HG03432 (cell line): ENCODE measurements around the gene SHISA6.

Experiments
- ATAC-seq: cut with Tn5 transposase; IDR thresholded peaks from one replicate; pipeline ENCODE4 v1.9.1; 2021; ENCODE audit warnings: mild to moderate bottlenecking, moderate library complexity; ENCODE audit not compliant: unreplicated experiment

Gene SHISA6

DNA sequence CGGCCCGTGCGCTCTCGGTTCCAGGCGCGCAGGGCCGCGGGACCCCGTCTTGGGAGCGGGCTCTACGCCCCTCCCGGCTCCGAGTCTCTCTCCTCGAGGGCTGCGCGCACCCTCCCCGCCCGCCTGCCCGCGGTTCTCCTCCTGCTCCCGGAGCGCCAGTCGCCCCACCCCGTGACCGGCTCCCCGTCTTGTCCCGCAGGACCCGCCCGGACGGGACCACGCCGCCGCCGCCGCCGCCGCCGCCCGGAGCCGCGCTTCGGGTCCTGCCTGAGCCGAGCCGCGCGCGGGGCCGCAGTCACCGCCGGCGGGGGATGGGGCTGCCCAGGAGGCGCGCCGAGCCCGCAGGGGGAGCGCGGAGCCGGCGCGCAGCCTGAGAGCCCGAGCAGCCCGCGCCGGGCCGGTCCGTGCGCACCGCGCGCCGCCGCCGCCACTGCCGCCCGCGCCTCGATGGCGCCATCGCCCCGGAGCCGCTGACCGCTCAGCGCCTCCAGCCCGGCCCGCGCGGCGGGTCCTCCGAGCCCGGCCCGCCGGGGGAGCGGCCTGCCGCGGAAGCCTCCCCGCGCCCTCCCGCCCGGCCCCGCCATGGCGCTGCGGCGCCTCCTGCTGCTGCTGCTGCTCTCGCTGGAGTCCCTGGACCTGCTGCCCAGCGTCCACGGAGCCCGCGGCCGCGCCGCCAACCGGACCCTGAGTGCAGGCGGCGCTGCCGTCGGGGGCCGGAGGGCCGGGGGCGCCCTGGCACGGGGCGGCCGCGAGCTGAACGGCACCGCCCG lies at the start of gene SHISA6:
TSS of gene SHISA6 (plus strand) at position 373 of the 770 bp plus-strand sequence.
- ATAC-seq, result no peak

DNA sequence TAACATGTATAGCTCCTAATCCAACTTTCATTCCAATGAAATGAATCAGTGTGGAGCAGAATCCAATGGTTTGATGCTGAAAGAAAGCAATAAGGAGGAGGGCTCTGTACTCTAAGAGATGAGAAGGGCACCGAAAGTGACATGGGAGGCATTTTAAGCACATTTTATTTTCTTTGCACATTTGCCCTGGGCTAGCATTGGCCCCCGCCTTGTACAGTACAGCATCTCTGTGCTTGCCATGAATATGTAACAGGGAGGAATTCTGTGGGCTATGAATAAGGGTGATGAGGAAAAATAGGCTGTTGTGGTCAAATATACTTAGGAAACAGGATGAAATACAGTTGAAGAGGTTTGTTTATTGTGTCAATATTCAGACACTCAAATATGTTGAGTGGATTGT lies 45.2 kb upstream of the SHISA6 start:
- no peak for ATAC-seq

DNA sequence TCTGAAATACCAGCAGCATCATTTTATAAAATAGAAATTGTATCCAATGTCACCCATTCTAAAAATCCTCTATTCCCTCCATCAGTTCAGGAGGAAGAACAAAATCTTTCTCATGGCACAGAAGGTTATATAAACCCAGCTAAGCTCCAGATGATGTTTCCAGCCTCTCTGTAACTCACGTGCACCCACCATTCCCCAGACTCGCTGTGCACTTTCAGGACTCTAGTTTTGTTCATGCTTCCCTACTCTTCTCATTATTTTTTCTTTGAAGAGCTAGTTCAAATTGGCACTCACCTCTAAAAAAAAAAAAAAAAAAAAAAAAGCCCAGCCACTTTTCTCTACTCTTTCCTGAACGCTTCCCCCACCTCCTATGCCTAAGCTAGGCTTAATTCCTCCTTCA lies 36.0 kb upstream of the SHISA6 start:
- ATAC-seq, result no peak

DNA sequence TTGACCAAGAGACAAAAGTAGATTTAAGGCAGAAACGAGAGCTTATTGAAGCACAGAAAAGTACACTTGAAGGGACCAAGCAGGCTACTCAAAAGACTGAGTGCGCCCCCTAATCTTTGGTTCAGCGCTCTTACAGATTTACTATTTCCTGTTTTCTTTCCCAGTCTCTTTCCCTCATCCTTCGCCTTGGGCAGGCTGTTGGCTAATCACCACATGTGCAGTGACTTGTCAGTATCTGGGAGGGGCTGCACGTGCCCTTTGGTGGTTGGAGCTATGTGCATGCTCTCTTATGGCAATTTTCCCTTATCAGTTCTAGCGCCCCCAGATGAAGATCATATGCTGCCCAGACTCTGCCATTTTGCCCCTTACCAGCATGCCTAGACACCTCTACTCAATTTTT lies 35.4 kb upstream of the SHISA6 start:
- no peak for ATAC-seq

DNA sequence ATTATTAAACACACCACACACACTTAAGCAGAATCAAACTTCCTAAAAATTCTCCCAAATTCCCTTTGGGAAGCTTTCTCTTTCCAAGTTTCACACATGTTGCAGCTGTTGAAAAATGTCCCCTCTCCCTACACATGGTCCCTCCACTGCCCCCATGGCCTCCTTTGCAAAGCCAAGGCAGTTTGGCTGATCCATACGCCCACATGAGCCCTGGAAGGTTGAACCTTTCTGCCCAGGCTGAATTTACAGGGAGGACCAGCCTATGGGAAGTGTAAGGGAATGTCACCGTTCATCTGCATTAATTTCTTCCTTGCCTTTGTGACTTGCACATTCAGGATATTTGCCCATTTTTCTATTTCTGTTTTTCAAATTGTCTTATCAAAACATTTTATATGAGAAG lies 31.1 kb upstream of the SHISA6 start:
- no peak for ATAC-seq

DNA sequence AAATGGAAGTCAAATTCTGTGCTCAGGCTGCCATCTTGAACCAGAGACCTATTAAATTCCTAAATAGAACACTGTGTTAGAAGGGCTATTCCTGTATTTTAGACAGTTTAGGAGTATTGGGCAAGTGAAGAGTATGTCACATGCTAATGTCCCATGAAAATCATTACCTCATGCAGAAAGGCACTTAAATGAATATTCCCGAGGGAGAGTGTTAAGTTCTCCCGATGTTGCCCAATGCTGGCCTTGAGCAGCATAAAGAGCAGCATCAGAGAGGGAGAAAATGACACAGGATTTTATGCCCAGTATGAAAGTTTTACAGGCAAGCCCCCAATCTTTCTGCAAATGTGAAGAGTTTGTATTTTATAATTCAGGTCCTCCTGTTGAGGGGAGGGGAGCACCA lies 28.2 kb upstream of the SHISA6 start:
- ATAC-seq, result no peak

DNA sequence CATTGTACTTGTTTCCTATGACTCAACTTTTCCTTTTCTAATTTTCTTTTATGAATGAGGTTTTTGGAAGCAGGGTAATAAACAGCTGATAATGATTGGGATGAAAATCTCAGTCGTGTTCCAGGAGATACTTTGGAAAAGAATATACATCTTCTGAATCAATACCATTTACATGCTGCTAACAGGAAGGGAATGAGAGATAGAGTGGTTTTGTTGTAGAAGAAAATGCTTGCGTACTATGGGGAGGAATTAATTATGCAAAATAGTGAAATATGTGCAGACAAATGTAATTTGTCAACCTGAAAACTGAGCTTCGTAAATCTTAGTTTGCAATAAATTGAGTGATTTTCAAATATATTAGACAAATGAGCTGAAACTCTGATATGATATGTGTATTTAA lies 24.0 kb upstream of the SHISA6 start:
- ATAC-seq, result no peak

DNA sequence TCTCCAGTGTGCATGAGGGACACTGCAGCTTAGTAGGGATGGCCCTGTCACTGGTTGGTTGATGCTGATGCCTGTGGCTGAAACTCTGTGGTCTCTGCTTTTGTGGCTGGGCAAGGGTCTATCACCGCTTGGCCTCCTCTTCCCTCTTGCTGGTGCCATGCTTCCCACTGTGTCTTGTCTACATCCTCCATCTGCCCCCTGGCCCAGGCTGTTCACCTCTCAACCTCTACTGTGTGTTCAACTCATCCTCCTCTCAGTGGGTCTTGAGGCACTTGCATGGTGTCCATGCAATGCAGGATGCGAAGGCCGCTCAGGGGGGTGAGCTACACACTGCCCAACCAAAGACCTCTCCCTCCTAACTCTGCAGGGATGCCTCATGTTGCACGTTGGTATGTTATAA lies 19.8 kb upstream of the SHISA6 start:
- no peak for ATAC-seq

DNA sequence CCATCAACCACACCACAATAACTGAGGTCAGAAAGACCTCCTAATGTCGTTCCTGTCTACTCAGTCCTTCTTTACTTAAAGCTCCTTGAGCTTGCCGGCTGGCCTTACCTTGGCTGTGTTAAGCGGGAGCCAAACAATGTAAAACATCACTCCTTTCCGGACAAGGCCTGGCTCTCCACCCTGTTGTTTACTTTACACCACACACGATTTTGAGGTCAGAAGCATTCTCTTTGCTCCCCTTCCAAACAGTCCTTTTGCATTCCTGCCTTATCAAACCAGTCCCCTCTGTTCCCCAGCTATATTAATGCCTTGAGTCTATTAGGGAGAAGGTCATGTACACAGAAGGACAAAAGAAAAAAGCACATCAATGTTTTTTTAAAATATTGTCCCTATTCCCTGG lies 19.3 kb upstream of the SHISA6 start:
- ATAC-seq, result no peak

DNA sequence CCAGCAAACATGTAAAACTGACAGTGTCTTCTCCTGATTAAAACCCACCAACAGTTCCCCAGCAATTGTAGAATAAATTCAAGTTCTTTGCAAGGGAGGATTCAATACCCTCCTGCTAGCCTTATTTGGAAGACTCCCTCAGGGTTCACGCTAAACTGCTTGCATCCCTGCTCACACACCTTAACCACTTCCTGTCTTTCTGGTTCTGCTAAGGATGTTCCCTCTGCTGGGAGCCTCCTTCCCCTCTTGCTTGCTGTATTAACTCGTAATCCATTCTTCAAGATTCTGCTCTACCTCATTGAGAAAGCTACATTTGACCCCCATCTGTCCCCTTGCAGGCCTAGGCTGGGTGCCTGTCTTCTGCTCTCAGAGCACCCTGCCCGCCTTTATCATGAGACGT lies 2.3 kb upstream of the SHISA6 start:
- no peak for ATAC-seq

DNA sequence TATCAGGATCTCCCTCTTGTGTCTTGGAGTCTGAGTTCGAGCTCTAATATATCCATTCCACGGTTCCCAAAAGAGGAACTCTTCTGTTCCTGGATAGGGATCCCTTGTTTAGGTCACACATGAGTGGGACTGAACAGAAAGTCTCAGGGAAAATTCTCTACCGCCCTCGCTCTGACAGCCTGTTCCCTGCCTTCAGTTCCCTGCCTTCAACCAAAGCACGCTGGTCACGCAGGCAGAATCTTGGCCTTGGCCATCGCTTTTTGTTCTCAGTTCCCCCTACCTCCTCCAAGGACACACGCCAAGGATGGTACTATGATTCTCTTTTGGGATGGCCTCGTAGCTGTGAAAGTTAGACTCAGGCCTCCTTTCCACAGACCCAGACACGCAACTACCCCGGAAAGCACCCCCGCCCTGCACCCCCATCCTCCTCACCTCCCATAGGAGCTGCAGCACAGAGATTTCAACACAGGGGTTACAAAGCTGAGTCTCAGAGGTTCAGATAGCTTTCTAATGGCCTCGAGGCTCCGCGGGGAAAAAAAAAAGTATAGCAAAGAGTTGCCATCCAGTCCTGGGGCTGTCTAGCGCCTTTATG lies 1.5 kb upstream of the SHISA6 start:
- ATAC-seq, result no peak

DNA sequence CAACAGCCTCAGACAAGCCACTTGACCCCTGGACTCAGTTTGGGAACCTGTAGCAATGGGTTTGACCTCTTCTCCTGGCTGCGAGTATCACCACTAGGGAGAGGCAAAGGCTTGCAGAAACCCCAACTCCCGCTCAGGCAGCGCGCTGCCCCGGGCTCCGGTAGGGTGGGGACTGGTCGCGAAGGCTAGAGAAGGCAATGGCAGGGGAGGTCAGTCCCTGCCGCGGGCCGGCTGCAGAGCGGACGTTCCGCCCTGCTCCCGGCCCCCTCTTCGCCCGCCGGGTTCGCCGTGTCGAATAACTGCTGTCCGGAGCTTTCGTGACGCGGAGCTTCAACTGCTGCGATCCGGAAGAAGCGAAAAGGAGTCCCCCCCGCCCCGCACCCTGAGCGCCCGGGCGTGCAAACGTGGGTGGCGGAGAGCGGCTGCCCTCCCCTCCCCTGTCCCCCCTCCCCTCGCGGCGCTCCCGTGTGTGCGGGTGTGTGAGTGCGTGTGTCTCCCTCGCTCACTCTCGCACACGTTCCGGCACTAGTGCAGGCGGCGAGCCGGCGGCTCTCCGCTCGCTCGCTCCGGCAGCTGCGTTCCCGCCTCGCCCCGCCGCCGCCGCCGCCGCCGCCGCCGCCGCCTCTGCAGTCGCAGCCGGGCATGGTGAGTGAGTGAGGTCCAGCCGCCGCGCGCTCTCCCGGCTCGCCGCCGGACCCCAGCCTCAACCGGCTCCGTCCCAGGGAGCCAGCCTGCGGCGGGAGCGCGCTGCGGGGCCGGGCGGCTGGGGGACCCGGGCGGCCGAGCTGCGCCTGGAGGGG lies 772 bp upstream of the SHISA6 start:
- no peak for ATAC-seq

DNA sequence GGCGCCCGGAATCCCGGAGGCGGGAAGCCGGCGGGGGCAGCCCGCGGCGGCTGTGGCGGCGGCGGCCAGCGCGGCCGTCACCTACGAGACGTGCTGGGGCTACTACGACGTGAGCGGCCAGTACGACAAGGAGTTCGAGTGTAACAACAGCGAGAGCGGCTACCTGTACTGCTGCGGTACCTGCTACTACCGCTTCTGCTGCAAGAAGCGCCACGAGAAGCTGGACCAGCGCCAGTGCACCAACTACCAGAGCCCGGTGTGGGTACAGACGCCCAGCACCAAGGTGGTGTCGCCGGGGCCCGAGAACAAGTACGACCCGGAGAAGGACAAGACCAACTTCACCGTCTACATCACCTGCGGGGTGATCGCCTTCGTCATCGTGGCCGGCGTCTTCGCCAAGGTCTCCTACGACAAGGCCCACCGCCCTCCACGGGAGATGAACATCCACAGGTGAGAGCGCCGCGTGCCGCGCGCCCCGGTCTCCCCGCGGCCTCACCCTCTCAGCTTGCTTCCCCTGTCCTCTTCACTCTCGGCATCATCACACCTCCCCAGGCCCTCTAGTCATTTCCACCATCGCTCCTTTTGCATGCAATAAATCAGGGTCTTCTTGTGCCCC lies 706 bp downstream of the SHISA6 start:
- ATAC-seq, result no peak

DNA sequence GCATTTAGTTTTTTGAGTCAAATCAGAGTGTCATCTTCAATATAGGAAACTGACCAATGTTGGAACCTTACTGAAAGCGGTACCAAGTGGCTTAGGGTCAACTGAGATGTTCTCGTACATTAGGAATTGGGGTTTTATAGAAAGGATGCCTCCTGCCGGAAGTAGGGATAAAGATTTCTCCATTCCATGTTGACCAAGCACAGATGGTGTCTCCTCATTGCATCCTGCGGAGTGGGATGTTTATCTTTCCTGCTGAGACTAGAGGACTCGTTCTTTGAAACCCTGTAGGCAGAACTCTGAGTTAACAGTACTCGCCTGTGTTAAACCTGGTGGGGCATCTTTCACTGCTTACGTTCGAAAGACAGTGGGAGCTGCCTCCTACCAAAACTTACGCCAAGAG lies 1.4 kb downstream of the SHISA6 start:
- ATAC-seq, result no peak

DNA sequence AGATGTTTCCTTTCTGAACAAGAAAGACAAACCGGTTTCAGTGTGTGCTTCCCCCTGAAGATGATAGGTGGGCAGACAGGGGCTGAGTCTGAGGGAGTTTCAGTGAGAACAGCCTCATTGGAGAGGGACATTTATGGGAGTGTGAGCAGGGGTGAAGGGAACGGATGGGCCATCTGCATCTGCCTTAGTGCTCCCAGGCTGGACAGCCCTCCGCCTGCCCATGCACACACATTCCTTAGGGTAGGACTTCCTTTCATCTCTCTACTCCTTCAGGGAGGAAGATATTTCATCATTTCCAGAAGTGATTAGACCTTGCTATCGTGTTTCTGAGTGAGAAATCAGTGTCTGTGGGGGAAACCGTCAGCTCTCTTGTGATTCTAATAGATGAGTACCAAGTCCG lies 3.8 kb downstream of the SHISA6 start:
- ATAC-seq, result no peak

DNA sequence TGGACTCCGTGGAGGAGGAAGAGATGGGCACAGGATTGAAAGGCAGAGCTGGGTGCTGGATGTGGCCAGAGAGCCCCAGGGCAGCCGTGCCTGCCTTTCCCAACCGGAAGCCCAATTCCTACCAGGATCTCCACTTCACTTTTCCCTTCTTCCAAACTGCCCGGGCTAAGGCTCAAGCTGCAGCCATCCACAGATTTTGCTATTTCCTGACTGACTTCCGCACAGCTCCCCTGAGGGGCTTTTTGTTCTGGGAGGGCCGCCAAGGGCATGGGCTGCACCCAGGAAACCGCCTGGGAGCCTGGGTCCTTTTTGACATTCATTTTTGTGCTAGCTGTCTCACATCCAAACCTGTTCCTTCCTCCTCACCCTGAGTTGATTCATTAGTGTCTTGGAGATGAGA lies 4.2 kb downstream of the SHISA6 start:
- ATAC-seq, result no peak

DNA sequence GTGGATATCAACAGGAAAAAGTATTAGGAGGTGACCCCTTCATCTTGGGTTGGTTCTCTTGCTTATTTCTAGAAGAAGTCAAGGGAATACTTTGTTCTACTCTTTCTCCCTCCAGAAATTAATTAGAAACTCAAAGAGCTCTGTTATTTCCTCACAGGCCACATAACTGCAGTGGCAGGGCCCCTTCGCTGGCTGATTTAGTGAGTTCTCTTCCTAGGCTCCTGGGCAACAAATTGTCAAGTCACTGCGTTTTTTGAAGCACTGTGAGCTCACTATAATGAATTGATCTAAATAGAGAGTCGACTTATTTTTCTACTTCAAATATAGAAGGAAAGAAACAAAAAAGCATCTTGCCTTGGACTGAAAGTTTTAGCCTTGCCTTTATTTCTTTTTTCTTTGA lies 4.8 kb downstream of the SHISA6 start:
- no peak for ATAC-seq

DNA sequence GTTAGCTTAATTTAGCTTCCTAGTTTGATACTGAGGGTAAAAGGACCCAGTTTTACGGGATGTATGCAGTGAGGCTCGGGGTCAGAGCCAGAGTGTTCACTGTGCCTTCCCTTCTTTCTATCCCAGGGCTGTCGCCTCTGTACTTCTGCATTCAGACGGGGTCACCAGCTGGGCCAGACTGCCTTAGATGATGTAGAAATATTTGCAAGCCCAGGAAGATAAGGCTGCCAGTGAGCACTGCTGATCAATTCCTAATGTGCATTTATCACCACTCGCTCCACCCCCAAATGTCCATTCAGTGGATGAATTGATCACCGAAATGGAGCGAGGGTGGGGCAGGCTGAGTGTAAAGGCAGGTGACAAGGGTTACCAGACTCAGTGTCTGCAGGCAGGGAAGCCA lies 9.1 kb downstream of the SHISA6 start:
- no peak for ATAC-seq

DNA sequence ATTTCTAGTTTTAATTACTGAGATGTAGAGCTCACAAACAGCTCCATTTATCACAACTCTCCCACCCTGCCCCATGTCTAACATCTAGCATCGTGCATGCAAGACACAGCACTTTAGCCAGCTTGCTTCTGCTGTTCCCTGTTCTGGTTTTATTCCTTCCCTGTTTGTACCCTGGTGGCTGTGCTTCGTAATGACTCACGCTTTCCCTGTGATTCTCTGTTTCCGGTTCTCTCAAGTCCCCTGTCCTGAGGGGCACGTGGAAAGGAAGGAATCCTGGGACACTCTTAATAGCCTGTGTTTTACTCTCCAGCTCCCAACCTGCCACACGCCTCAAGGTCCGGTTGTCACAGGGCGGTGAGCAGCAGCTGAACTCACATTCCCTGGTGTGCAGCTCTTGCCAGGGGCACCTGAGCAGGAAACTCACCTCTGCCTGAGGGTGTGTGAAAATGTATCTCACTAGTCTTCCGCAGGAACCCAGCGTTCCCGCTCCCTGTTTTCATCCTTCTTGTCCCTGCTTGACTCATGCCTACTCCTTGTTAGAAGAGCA lies 10.6 kb downstream of the SHISA6 start:
- ATAC-seq, result no peak

DNA sequence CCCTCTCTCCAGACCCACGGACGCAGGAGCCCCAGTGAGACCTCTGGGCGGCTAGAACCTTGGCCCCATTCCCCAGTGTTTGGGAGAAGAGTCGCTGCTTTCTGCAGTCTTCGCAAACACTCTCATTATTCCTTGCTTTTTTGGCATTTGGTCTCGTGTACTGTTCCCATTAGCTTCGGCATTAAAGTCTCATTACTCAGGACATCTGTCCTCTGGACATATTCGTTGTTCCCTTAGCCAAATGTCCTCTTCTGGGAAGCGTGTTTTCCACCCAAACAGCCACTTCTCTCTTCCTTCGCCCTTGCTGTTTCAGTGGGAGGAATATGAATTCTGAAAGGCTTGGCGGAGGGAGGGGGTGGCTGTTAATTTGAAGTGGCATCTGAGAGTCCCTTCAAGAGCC lies 11.1 kb downstream of the SHISA6 start:
- ATAC-seq, result no peak

DNA sequence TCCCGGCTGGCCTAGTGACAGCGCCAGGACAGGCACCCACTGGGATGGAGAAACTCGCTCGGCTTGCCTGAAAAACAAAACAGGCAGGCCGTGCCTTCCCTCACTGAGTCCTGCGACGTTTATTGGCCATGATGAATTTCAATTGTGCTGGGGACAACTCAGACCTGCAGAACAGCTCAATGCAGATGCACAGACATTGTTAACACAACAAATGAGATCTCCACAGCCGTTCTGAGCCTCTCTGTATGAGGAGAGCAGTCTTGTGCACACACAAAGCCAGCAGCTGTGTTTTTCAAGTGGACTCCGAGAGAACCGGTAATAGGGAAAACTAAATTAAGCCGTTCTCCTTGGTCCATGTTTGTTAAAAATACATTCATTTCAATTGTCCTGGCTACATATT lies 15.9 kb downstream of the SHISA6 start:
- ATAC-seq, result no peak
